ENCODE measurements around the gene PEX16. TPM values are rescaled to one million over a fixed set of nuclear protein-coding genes. Genes with fewer than 3 reads are reported as not detected.

PEX16 gene
- total and polyA plus RNA-seq, 2 experiments from 2014 or later: 28.0 to 32.8 TPM

GRCh38 chr11:45936511-45937054 is 18.9 kb upstream of the PEX16 start:
- Histone ChIP-seq H3K36me3 (replicated peaks; ENCODE audit: insufficient read depth, low read depth) (no peaks in the 10 kb centered on the region), H3K27me3 (no peaks in the 10 kb centered on the region), H3K4me3 (no peak overlapping the region), H3K4me1 (ENCODE audit: insufficient read depth) (peaks cover 4% of the 10 kb centered on the region), H3K27ac (no peak overlapping the region), H3K9me3 (ENCODE audit: low read depth) (no peaks in the 10 kb centered on the region), H3K4me2 (no peak overlapping the region), H3K9me2 (replicated peaks; ENCODE audit: insufficient read depth) (no peaks in the 10 kb centered on the region), H2AFZ (no peak overlapping the region), H3K79me2 (no peaks in the 10 kb centered on the region), H4K20me1 (ENCODE audit: insufficient read depth, poor library complexity, severe bottlenecking) (no peaks in the 10 kb centered on the region)
- TF ChIP-seq CTCF (IDR thresholded peaks at IDR 0.05; ENCODE audit: poor library complexity) (no peak), EZH2 (IDR thresholded peaks at IDR 0.05; ENCODE audit: borderline replicate concordance) (no peak), EZH2phosphoT487 (IDR thresholded peaks at IDR 0.05; ENCODE audit: low read depth, severe bottlenecking, unreplicated experiment) (no peak)
- no peak for DNase-seq (ENCODE audit: low spot score)
- WGBS (ENCODE audit: low lambda C conversion rate, missing lambda C conversion rate): 84% methylated on average over 4 of the region's 4 CpGs

- H3K4me2 ChIP-seq: no peak overlapping the region
- no peaks in the 10 kb centered on the region for H3K27me3 ChIP-seq
- peaks cover 4% of the 10 kb centered on the region for H3K4me1 ChIP-seq (ENCODE audit: insufficient read depth)
- no peak overlapping the region for H2AFZ ChIP-seq
- H3K9me2 ChIP-seq (replicated peaks; ENCODE audit: insufficient read depth): no peaks in the 10 kb centered on the region
- no peak for DNase-seq (ENCODE audit: low spot score)
- WGBS (ENCODE audit: low lambda C conversion rate, missing lambda C conversion rate): 91% methylated on average over 8 of the region's 8 CpGs
- H3K9me3 ChIP-seq (ENCODE audit: low read depth): no peaks in the 10 kb centered on the region
- no peaks in the 10 kb centered on the region for H4K20me1 ChIP-seq (ENCODE audit: insufficient read depth, poor library complexity, severe bottlenecking)
- no peak overlapping the region for H3K27ac ChIP-seq
- H3K4me3 ChIP-seq: no peak overlapping the region
- TF ChIP-seq CTCF (IDR thresholded peaks at IDR 0.05; ENCODE audit: poor library complexity) (no peak), EZH2phosphoT487 (IDR thresholded peaks at IDR 0.05; ENCODE audit: low read depth, severe bottlenecking, unreplicated experiment) (no peak), EZH2 (IDR thresholded peaks at IDR 0.05; ENCODE audit: borderline replicate concordance) (no peak)
- H3K79me2 ChIP-seq: no peaks in the 10 kb centered on the region
- H3K36me3 ChIP-seq (replicated peaks; ENCODE audit: insufficient read depth, low read depth): no peaks in the 10 kb centered on the region
Measured at GRCh38 chr11:45935349-45936064, 17.8 kb upstream of the PEX16 start.

- no peaks in the 10 kb centered on the region for H3K36me3 ChIP-seq (replicated peaks; ENCODE audit: insufficient read depth, low read depth)
- DNase-seq (ENCODE audit: low spot score): no peak
- 74% methylated on average over 12 of the region's 12 CpGs for WGBS (ENCODE audit: low lambda C conversion rate, missing lambda C conversion rate)
Measured at GRCh38 chr11:45934580-45935318, 17.1 kb upstream of the PEX16 start.

More at GRCh38 chr11:45934580-45935318, 17.1 kb upstream of the PEX16 start:
- Histone ChIP-seq H2AFZ (no peak overlapping the region), H4K20me1 (ENCODE audit: insufficient read depth, poor library complexity, severe bottlenecking) (no peaks in the 10 kb centered on the region), H3K4me1 (ENCODE audit: insufficient read depth) (peaks cover 4% of the 10 kb centered on the region), H3K4me2 (no peak overlapping the region), H3K9me3 (ENCODE audit: low read depth) (no peaks in the 10 kb centered on the region), H3K4me3 (no peak overlapping the region), H3K79me2 (no peaks in the 10 kb centered on the region), H3K9me2 (replicated peaks; ENCODE audit: insufficient read depth) (no peaks in the 10 kb centered on the region), H3K27me3 (no peaks in the 10 kb centered on the region), H3K27ac (no peak overlapping the region)
- TF ChIP-seq CTCF (IDR thresholded peaks at IDR 0.05; ENCODE audit: poor library complexity) (no peak), EZH2phosphoT487 (IDR thresholded peaks at IDR 0.05; ENCODE audit: low read depth, severe bottlenecking, unreplicated experiment) (no peak), EZH2 (IDR thresholded peaks at IDR 0.05; ENCODE audit: borderline replicate concordance) (no peak)
